A673 (cell line): ENCODE measurements around the gene CEP63. TPM values are rescaled to one million over a fixed set of nuclear protein-coding genes. Genes with fewer than 3 reads are reported as not detected.

Experiments used
- BruUV-seq: library from RNA; stranded (reverse); fragments of 400-500 nt; replicated peaks from 2 replicates; lab custom pipeline; 2021; lab: Mats Ljungman, UMichigan
- CTCF ChIA-PET: fragments of 300-600 bp; sonication (Branson Sonifier 250); formaldehyde crosslinking; loops from one replicate; lab custom pipeline; 2022; ENCODE audit warnings: antibody characterized with exemption; lab: Charles Lee
- POLR2A ChIA-PET: fragments of 300-600 bp; sonication (Branson Sonifier 250); formaldehyde crosslinking; loops from one replicate; lab custom pipeline; 2022; ENCODE audit warnings: antibody characterized with exemption; ENCODE audit not compliant: low non-redundant PET; lab: Charles Lee
- DNase-seq: peaks from one replicate; pipeline ENCODE4 v3.0.0-alpha.2; 2015; ENCODE audit warnings: low spot score
- H3K27ac ChIP-seq: fragments of 200-600 bp; sonication (generic); 2 replicates; pipeline ENCODE4 v1.5.1; 2016; ENCODE audit warnings: mixed run types, low read depth, mild to moderate bottlenecking, mixed read lengths, antibody characterized with exemption, low read length; ENCODE audit not compliant: poor library complexity, severe bottlenecking
- H3K27me3 ChIP-seq: fragments of 200-600 bp; sonication (generic); replicated peaks from 2 replicates; pipeline ENCODE4 v1.6.1; 2017; ENCODE audit warnings: mixed run types, low read depth, mild to moderate bottlenecking, mixed read lengths, antibody characterized with exemption, low read length; ENCODE audit not compliant: insufficient read depth, poor library complexity
- H3K36me3 ChIP-seq: fragments of 200-600 bp; sonication (generic); 2 replicates; pipeline ENCODE4 v1.6.1; 2016; ENCODE audit warnings: mixed run types, mild to moderate bottlenecking, mixed read lengths, antibody characterized with exemption, low read length; ENCODE audit not compliant: insufficient read depth, poor library complexity, severe bottlenecking
- H3K4me1 ChIP-seq: fragments of 200-600 bp; sonication (generic); 2 replicates; pipeline ENCODE4 v1.6.1; 2017; ENCODE audit warnings: mixed run types, mild to moderate bottlenecking, mixed read lengths, antibody characterized with exemption, low read length; ENCODE audit not compliant: insufficient read depth, poor library complexity, severe bottlenecking
- H3K4me3 ChIP-seq: fragments of 200-600 bp; sonication (generic); 2 replicates; pipeline ENCODE4 v1.5.1; 2016; ENCODE audit warnings: low read depth, mixed run types, mild to moderate bottlenecking, mixed read lengths, low read length; ENCODE audit not compliant: poor library complexity, severe bottlenecking
- H3K9me3 ChIP-seq: fragments of 200-600 bp; sonication (generic); 2 replicates; pipeline ENCODE4 v1.6.1; 2016; ENCODE audit warnings: mixed run types, low read depth, mild to moderate bottlenecking, mixed read lengths, antibody characterized with exemption, low read length; ENCODE audit not compliant: poor library complexity, severe bottlenecking
- EZH2 ChIP-seq: fragments of 200-600 bp; sonication (generic); IDR thresholded peaks from 2 replicates; pipeline ENCODE4 v1.6.1; 2017; ENCODE audit warnings: borderline replicate concordance, low read depth, mild to moderate bottlenecking, mixed read lengths, antibody characterized with exemption, low read length; ENCODE audit not compliant: poor library complexity, severe bottlenecking
- intact Hi-C: fragments of 100-400 bp; cut with micrococcal nuclease; formaldehyde crosslinking; loops from one replicate; pipeline ENCODE4 v1.10.0; 2022; ENCODE audit not compliant: unreplicated experiment
- total RNA-seq: library from RNA; stranded (reverse); gene quantifications from 2 replicates; pipeline ENCODE4 v1.2.3, GENCODE V29; 2021
- TF ChIP-seq, protein P1 (sequence below): fragments of 300-800, 200-600 bp; sonication (generic); conservative IDR thresholded peaks from 2 replicates; pipeline ENCODE4 v1.5.1; 2017; ENCODE audit warnings: low read depth, mild to moderate bottlenecking, antibody characterized with exemption, low read length, moderate library complexity, mixed read lengths

Gene CEP63
- total RNA-seq, 1 experiment from 2014 or later: 29.2 TPM

DNA sequence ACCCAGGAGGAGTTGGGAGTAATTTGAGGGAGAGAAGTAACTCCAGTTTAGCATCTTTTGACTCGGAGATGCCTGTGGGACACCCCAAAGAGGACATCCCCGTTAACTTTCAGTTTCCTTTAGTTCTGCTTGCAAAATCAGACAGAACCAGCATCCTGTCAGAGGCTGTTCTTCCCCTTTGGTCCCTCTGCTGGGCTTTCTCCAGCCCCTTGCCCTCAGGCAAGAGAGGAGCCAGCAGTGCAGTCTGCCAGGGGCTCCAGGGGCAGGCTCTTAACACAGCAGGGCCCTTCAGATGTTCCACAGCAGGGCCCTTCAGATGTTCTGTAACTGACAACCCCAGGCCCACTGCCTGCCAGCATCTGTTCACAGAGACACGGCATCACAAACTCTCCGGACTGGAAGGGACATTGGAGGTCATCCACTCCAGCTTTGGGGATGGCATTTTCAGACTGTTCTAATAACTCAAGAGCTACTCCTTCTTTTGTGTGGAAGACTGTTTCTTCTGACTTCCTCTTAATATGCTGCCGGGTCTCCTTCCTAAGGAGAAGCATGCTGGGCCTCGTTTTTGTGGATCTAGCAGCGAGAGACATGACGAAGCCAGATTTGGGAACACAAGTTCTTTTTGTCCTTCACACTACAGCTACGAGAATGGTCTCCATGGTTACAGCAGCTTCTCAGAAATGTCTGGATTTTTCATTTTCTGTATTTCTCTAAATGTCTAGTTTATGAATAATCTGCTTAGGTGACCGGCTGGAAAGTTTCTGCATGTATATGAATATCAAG, 113.1 kb downstream of the CEP63 start:
- Histone ChIP-seq H3K4me1 (peaks cover 20% of the 10 kb centered on the region), H3K9me3 (no peaks in the 10 kb centered on the region), H3K36me3 (no peaks in the 10 kb centered on the region), H3K27me3 (peaks cover 13% of the 10 kb centered on the region), H3K27ac (no peak overlapping the region), H3K4me3 (no peak overlapping the region)
- no peak for DNase-seq
- TF ChIP-seq, protein P1, sequence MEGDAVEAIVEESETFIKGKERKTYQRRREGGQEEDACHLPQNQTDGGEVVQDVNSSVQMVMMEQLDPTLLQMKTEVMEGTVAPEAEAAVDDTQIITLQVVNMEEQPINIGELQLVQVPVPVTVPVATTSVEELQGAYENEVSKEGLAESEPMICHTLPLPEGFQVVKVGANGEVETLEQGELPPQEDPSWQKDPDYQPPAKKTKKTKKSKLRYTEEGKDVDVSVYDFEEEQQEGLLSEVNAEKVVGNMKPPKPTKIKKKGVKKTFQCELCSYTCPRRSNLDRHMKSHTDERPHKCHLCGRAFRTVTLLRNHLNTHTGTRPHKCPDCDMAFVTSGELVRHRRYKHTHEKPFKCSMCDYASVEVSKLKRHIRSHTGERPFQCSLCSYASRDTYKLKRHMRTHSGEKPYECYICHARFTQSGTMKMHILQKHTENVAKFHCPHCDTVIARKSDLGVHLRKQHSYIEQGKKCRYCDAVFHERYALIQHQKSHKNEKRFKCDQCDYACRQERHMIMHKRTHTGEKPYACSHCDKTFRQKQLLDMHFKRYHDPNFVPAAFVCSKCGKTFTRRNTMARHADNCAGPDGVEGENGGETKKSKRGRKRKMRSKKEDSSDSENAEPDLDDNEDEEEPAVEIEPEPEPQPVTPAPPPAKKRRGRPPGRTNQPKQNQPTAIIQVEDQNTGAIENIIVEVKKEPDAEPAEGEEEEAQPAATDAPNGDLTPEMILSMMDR: no peak
- TF ChIP-seq EZH2: no peak
- CTCF ChIA-PET: no interaction called here
- POLR2A ChIA-PET: no interaction called here
- no TSS peak for BruUV-seq
- intact Hi-C loops: no loop called here

DNA sequence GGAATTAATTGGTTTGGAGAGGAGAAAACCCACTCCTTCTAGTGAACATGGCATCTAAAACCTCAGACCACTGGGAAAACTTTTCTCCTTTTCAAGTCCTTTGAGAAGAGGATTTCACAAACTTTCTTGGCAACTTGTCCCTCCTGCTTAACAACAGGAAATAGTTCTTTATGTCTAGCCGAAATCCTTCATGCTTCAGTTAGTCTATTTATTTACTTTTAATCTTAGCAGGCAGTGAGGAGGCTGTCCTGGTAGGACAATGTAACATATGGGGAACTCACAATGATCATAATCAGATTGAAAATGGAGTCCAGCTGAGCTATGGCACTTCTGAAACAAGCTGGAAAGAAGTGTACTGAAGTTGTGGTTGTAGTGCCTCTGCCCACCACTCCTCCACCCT, 114.3 kb downstream of the CEP63 start:
- BruUV-seq: no TSS peak
- DNase-seq: peak; percentile 93
- intact Hi-C loops: loop anchor here (2.0 to 5.0 kb wide), 4 partner anchors 155 to 1295 kb away; partner anchors contain the start of gene EPHB1

DNA sequence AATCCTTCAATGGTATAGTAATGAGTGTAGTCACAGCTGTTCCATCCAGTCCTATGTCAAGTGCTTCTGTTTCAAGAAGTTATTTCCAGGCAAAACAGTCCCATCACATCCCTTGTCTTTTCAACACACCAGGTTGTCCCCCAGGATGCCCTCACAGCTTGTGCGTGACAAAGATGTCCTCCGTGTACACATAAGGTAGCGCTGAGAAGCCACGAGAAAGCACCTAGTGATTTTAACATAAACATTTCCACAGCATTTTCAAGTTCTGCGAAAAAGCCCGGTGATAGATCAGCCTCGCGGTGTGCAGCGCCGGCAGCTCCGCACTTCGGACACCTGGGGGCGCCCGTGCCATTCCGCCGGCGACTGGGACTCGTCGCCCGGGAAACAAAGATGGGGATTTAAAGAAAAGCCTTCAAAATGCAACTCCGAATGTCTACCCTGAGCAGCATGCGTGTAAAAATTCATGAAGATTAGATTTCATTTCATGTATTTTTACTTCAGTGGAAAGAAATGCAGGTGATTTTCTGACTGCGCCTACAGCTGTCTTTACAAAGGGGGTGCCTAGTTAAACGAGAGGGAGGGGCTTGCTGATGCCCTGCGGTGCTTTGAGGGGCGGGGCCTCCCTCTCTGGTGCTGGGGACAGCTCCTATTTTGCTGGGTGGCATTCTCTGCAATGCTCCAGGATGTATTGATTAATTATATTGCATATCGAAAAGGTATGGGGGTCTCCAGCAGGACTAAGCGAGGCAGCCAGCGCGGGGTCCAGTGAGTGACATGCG, 115.0 kb downstream of the CEP63 start:
- TF ChIP-seq, protein P1: peak; percentile 99
- TF ChIP-seq EZH2: no peak
- Histone ChIP-seq H3K9me3 (no peaks in the 10 kb centered on the region), H3K27me3 (peaks cover 3% of the 10 kb centered on the region), H3K4me3 (peak overlapping the region; percentile 5), H3K36me3 (no peaks in the 10 kb centered on the region), H3K27ac (no peak overlapping the region), H3K4me1 (peaks cover 20% of the 10 kb centered on the region)
- peak; percentile 85 for DNase-seq
- POLR2A ChIA-PET: no interaction called here
- CTCF ChIA-PET: interaction anchor here (0.6 to 1.5 kb wide), 5 partner anchors 51 to 901 kb away, joined by 4 to 6 read pairs (median 5); partner anchors contain the start of gene EPHB1
- BruUV-seq: no TSS peak
- intact Hi-C loops: loop anchor here (1.0 to 5.0 kb wide), 5 partner anchors 40 to 1294 kb away; partner anchors contain the start of gene EPHB1

More for the DNA sequence above, 114.3 kb downstream of the CEP63 start:
- TF ChIP-seq, protein P1: no peak
- CTCF ChIA-PET: interaction anchor here (1.3 kb wide), 1 partner anchor 155 kb away, joined by 5 read pairs; no protein-coding TSS in a partner anchor
- Histone ChIP-seq H3K4me3 (peak overlapping the region; percentile 5), H3K27me3 (peaks cover 7% of the 10 kb centered on the region), H3K27ac (no peak overlapping the region), H3K9me3 (no peaks in the 10 kb centered on the region), H3K4me1 (peaks cover 20% of the 10 kb centered on the region), H3K36me3 (no peaks in the 10 kb centered on the region)
- POLR2A ChIA-PET: no interaction called here
